ENCODE results near the gene GRIK5. TPM values are rescaled to one million over a fixed set of nuclear protein-coding genes. Genes with fewer than 3 reads are reported as not detected.
"Not testable (repeated sequence)": the region's sequence is repeated elsewhere in the genome, so short reads cannot be mapped to it uniquely, and the experiment has no call there.

Gene GRIK5
- total RNA-seq, 1 donor from 2014 or later: 0.25 TPM

DNA sequence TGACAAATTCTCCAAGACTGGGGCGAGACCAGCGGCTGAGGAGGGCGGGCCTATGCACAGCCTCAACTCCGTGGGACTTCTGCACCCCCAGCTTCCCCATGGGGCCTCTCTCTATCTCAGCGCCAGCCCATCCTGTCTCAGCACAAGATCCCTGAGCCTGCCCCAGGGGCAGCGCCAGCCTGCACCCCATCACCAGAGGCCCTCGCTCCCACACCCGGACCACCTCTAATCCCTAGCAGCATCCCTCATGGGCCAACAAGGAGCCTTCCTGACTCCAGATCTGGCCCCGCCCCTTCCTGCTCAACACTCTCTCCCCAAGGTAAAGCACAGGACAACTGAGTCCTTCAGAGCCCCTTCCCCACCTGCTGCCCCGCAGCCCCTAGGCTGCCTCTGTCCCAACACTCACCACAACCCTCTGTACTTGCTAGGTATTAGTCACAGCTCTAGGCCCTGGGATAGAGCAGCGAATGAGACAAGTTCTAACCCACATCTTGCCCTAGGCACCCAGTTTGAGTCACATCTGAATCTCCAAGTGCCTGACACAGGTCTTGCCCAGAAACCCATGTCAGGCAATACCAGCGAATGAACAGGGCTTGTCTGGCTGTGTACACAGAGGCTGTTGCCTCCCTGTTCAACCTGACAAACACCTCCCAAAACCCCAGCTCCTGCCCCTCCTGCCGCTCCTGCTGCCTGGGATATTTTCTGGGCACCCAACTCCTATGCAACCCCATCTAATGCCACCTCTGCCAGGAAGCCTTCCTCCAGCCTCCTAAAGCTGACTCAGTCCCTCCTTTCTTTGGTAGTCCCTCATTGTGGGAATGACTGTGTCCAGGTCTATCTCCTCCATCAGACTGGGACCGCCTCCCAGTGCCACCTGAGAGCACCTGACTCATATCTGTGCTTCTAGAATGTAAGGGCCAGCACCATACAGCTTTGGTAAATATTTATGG is 18.6 kb downstream of the GRIK5 start:
- DNase-seq (ENCODE audit: low spot score) (no peak), ATAC-seq (no peak)

DNA sequence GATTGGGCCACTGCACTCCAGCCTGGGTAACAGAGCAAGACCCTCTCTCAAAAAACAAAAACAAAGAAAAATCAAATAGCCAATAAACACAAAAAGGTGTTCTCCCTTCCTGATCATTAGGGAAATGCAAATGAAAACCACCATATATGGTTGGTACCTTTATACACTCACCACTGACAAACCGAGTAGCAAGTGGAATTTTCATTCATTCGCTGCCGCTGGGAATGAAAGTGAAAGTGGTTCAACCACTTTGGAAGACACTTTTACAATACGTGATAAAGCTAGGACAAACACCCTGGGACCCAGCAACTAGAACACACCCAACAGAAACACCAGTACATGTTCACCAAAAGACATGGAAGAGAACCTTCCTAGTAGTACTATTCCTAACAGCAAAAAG is 21.0 kb downstream of the GRIK5 start:
- no peak for DNase-seq (ENCODE audit: low spot score)
- peak; percentile 84 for ATAC-seq

DNA sequence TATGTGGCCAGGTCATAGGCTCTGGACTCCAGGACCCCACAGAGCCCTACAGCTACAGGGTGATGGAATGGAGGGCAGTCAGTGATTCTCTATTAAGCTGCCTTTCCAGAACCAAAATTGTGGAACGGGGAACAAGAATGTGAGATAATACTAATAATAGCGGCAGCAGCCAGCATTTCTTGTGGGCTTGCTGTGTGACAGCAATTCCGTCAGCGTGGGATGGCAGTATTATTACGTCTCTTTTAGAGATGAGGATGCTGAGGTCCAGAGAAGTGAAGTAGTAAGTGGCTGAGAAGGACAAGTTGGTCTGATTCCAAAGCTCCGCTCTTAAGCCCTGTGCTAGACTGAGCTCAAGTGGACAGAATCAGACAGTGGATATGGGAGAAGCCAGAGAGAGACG is 24.4 kb downstream of the GRIK5 start:
- ATAC-seq (no peak), DNase-seq (ENCODE audit: low spot score) (no peak)

DNA sequence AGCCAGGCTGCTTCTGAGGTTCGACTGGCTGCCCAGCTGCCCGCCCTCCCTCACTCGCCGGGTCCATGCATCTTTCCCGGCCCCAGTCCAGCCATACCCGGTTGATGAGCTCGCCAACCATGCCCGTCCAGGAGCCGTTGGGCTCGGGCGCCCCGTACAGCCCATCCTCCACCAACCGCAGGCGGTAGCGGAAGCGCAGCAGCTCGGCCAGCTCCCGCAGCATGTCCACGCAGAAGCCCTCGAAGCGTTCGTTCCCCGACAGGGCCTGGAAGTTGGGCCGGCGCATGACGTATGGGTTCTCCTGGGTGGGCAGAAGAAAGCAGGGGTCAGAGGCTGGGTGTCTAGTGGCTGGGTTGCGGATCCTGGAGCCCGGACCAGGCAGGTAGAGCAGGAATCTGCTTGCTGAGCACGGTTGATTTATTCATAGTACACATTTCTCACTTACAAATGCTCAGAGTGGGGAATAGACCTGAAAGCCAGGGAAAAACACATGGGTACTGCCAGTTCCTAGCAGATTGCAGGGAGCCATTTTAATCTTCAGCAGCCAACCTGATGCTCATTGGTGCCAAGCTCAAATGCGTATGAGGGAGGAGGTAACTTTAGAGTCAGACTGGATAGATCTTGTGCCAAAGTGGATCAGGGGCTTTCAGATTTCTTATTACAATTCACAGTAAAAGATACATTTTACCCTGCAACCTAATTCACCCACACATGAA is 27.4 kb downstream of the GRIK5 start:
- no peak for DNase-seq (ENCODE audit: low spot score)
- ATAC-seq: no peak

DNA sequence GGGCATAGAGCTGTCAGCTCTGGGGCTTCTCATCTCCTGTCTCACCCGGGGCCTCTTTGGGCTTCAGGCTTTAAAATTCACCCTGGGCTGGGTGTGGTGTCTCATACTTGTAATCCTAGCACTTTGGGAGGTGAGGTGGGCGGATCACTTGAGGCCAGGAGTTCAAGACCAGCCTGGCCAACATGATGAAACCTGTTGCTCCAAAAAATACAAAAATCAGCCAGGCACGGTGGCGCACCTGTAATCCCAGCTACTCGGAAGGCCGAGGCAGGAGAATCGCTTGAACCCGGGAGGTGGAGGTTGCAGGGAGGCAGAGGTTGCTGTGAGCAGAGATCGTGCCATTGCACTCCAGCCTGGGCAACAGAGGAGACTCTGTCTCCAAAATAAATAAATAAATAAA is 29.5 kb downstream of the GRIK5 start:
- DNase-seq (ENCODE audit: low spot score); ATAC-seq: not testable (repeated sequence)

DNA sequence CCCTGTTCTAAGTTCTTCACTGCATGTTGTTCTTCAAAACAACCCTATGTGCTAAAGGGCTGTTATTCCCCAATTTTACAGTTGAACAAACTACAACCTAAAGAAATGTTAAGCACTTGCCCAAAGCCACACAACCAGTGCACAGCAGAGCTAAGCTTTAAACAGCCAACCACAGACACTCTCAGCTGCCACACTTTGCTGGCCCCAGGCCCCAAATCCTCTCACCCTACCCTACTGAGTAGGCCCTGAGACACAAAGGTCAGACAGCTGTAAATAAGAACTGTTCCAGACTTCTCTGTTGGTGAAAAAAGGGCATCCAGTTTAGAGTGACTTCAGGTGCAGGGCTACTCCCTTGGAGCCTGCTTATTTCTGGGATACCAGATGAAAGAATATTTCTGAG is 30.0 kb downstream of the GRIK5 start:
- DNase-seq (ENCODE audit: low spot score) (no peak), ATAC-seq (no peak)

DNA sequence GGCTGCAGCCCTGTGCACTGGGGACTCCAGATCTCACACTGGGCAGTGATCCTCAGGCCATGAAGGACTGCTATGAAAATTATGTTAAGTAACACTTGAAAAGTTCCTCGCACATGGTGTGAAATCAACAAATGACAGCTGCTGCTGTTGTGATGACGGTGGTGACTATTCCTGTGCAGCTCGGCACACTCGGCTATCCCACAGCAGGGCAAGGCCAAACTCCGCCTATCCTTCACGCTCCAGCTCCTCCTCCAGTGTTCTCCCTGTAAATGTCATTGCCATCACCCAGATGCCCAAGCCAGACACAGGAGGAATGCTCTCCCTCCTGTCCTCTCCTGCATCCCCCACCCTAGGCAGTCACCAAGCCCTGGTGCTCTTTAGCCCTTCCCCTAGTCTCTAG is 31.3 kb downstream of the GRIK5 start:
- ATAC-seq (no peak), DNase-seq (ENCODE audit: low spot score) (no peak)

DNA sequence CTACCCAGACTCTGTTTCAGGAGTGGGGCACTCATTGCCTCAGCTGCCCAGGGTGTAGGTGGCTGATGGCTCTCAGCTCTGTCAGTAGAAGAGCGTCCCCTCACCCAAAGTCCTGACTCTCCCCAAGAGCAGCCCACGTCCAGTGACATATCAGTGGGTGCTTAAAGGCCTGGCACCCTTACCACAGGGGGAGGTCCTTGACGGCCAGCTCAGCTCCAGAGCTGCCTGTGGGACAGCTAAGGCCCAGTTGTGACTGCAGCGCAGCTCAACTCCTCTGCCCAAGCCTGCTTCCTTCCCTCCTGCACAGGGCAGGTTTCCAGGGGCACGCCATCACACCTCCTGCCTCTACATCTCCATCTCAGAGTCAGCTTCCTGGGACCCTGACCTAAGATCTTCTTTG is 32.4 kb downstream of the GRIK5 start:
- ATAC-seq: no peak
- no peak for DNase-seq (ENCODE audit: low spot score)

DNA sequence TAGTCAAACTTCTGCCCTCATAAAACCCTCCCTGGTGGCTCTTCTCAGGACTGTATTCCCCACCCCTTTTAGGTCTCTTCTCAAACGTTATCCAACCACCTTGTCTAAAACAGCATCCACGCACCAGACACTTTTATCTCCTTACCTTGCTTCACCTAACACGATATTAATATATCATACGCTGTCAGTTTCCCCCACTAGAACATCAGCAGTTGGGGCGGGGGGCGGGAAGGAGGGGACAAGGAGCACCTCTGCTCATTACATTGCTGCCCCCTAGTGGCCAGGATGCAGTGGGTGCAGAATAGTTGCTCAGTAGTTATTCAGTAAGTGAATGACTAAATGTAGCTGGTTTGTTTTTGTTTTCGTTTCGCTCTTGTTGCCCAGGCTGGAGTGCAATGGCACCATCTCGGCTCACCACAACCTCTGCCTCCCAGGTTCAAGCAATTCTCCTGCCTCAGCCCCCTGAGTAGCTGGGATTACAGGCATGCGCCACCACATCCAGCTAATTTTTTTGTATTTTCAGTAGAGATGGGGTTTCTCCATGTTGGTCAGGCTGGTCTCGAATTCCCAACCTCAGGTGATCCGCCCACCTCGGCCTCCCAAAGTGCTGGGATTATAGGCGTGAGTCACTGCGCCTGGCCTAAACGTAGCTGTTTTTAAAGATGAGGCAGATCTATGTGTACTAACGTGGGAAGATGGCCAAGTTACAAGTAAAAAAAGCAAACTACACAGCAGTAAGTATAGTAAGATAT is 35.2 kb downstream of the GRIK5 start:
- DNase-seq (ENCODE audit: low spot score): not testable (repeated sequence)
- ATAC-seq: peak; percentile 91

DNA sequence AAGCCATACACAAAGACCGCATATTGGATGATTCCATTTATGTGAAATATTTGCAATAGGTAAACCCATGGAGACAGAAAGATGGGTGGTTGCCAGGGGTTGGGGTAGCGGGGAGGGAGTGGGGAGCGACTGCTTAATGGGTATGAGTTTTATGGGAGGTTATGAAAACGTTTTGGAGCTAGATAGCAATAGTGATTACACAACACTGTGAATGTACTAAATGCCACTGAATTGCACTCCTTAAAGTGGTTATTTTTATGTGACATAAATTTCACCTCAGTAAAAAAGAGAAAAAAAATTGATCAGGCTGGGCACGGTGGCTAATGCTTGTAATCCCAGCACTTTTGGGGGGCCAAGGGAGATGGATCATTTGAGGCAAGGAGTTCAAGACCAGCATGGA is 36.6 kb downstream of the GRIK5 start:
- DNase-seq (ENCODE audit: low spot score): no peak
- no peak for ATAC-seq

DNA sequence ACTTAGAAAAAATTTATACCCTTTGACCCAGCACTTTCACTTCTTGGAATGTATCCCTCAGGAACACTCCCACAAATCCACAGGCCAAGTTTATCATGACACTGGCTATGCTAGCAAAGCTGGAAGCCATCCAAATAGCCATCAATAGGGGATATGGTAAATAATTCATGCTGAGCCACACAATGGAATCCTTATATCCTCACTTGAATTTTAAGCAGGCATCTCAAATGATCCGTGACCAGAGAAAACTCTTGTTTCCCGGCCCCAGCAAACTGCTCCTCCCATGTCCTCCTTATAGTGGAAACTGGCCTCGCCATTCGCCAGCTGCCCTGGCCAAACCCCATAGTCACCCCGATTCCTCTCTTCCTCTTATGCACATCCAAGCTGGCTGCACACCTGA is 37.6 kb downstream of the GRIK5 start:
- no peak for DNase-seq (ENCODE audit: low spot score)
- no peak for ATAC-seq

DNA sequence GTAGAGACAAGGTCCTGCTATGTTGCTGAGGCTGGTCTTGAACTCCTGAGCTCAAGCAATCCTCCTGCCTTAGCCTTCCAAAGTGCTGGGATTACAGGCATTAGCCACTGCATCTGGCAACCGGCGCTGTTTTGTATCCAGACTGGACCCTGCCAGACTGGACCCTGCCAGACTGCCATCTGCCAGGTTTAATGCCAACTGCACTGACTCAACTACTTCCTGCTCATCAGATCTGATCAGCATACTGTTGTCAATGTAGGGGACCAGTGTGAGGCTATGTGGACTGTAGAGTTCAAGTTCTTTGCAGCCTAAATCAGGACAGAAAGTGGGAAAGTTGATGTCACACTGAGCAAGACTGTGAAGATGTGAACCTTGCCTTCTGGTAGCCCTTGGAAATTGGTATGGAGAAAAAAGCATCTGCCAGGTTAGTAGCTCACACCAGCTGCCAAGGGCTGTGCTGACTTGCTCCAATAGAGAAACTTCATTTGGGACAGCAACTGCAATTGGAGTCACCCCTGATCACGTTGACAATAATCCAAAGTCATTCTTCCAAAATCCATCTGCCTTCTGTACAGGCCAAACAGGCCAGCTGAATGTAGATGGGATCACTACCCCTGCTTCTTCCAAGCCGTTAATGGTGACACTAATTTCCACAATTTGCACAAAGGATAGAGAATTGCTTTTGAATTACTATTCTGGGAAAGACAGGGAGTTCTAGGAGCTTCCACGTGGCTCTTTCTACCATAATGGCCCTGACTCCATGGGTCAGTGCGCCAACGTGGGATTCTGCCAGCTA is 39.2 kb downstream of the GRIK5 start:
- ATAC-seq (no peak), DNase-seq (ENCODE audit: low spot score) (no peak)

DNA sequence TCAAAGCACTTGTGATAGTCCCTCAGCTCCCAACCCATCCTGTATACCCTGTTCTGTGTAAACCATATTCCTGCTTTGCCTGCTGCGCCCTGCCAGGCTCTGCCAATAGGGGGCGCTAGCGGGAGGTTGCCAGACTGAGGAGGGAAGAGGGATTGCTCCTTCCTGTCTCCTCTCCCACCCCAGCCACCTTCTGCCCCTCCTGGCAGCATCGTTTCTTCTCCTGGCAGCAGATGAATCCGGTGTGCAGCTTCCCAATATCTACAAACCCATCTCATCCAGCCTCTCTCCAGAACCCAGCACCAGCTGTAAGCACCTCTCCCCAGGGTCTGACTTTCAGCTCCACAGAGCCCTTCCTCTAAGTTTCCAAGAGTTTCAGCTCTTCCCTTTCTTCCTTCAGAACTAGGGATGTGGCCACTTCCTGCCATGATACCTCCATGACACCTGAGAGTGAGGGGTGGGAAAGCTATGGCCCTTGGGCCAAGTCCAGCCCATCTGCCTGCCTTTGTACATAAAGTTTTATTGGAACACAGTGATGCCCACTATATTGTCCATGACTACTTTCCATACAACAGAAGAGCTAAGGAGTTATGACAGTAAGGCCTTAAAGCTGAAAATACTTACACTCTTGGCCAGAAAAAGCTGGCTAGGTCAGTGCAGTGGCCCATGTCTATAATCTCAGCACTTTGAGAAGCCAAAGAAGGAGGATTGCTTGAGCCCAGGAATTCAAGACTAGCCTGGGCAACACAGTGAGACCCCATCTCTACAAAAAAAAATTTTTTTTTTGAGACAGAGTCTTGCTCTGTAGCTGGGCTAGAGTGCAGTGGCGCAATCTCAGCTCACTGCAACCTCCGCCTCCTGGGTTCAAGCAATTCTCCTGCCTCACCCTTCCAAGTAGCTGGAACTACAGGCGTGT is 41.4 kb downstream of the GRIK5 start:
- no peak for DNase-seq (ENCODE audit: low spot score)
- ATAC-seq: no peak

DNA sequence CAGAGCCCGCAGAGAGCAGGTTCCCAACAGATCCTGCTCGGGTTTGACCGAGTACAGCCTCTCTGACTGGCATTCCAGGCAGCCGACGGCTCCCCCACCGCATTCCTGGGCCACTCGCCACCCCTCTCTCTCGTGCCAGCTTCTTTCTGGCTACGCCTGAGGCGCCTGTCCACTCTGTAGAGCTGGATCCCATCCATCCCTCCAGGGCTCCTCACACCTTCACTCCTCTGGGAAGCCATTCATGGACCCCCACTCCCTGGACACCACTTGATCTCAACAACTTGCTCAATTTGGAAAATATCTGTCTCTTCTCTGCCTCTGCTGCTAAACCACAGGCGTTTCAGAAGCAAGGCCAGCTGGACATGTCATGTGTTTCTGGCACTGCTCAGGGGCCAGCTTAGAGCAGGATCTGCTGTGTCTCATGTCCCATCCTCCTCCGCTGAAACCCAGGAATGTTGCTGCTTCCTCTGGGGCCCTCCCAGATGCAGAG is 45.3 kb downstream of the GRIK5 start:
- no peak for ATAC-seq
- no peak for DNase-seq (ENCODE audit: low spot score)

DNA sequence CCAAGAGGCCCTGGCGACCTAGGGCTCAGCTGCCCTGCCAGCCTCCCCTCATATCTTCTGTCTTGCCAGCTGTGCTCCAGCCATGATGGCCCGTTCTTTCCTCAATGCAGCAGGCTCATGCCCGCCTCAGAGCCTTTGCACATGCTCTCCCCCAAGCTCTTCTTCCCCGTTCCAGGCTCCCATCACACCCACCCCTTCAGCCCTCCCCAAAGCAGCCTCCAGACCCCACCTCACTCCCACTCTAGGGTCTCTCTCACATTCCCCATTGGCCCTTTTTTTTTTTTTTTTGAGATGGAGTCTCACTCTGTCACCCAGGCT is 46.1 kb downstream of the GRIK5 start:
- DNase-seq (ENCODE audit: low spot score) (no peak), ATAC-seq (no peak)

DNA sequence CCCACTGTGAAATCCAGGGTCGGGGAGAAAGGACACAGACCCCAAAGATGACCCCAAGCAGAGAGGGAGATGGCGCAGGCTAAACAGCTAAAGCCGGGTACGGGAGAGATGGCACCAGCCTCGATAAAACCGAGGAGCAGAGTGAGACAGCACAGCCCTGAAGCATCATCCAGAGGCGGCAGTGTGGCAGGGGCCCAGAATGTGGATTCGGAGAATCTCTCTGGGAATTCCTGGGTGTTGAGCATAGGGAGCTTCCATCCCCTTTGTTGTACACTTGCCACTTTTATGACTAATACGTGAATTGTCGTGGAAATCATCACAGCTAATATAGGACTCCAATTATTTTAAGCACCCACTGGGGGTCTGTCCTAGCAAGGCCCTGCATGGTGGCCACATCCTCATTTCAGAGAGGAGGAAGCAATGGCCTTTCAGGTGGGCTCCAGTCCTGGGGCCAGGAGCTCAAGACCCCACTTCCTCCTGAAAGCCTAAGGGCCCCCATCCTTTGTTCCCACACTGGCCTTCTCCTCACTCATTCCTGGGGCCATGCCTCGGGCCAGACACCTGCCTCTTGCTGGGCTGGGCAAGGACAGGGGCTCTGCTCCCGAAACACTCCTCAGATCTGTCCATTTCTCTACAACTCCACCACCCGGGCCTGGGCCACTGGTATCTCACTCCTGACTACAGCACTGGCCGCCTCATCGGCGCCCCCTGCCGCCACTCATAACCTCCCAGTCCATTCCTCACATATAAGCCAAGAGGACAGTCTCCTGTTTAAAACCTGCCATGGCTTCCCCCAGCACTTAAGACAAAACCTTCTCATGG is 46.7 kb downstream of the GRIK5 start:
- no peak for DNase-seq (ENCODE audit: low spot score)
- ATAC-seq: no peak

DNA sequence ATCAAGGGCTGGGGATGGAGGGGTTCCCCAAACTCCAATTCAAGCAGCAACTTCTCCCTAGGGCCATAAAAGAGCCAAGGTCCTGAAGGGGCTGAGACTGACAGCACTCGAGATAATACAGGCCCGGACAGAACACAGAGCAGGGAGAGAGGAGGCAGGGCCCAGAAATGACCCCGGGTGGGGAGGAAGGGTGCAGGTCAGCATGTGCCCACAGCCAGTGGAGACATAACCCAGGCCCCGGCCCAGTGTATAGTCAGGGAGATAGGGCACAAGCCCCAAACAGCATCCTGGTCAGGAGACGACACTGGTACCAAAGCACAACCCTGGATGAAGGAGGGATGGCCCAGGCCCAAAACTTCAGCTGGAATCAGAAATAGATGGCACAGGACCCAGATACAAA is 47.4 kb downstream of the GRIK5 start:
- ATAC-seq (no peak), DNase-seq (ENCODE audit: low spot score) (no peak)

DNA sequence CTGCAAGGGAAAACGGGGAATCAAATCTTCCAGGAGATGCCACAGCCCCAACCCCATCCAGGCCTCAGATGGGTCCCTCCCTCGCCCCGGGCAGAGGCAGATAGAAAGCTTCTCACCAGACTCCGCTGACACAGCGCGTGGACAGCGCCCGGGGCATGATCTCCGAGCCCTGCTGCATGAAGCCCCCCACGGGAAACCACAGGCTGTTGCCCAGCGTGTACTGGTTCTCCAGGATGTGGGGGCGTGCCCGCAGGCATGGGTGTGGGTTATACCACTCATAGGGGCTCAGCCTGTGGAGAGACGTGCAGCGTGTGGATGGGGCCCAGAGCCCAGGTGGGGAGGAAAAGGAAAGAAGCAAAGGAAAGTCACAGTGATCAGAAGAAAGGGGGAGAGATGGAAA is 48.8 kb downstream of the GRIK5 start:
- ATAC-seq (no peak), DNase-seq (ENCODE audit: low spot score) (no peak)

Measured in left lobe of liver (tissue), 2 donors.